Ectodermal cell (in vitro differentiated cells): Measurements from ENCODE around the gene SPATA19.

Experiments used
- H3K27ac ChIP-seq: 2 replicates; pipeline ENCODE4 v1.7.0; 2013; ENCODE audit warnings: mild to moderate bottlenecking, low read depth, low read length; ENCODE audit not compliant: insufficient read depth, poor library complexity, severe bottlenecking
- H3K27me3 ChIP-seq: 2 replicates; pipeline ENCODE4 v1.7.0; 2013; ENCODE audit warnings: mild to moderate bottlenecking, low read length; ENCODE audit not compliant: insufficient read depth, control insufficient read depth, poor library complexity, severe bottlenecking
- H3K36me3 ChIP-seq: one replicate; pipeline ENCODE4 v1.7.0; 2013; ENCODE audit warnings: low read length; ENCODE audit not compliant: control insufficient read depth, insufficient read depth
- H3K4me1 ChIP-seq: one replicate; pipeline ENCODE4 v1.7.0; 2013; ENCODE audit warnings: low read length; ENCODE audit not compliant: control insufficient read depth, insufficient read depth
- H3K4me3 ChIP-seq: 2 replicates; pipeline ENCODE4 v1.7.0; 2013; ENCODE audit warnings: low read depth, low read length, control low read depth; ENCODE audit not compliant: insufficient read depth
- H3K9me3 ChIP-seq: 2 replicates; pipeline ENCODE4 v1.7.0; 2013; ENCODE audit warnings: mild to moderate bottlenecking, low read length, moderate library complexity; ENCODE audit not compliant: control insufficient read depth
- WGBS, 2 experiments: methylation state at CpG; one replicate each; pipeline ENCODE4 v1.1.7; 2013; ENCODE audit warnings: missing lambda C conversion rate in 2 of 2; 5-methylcytosine and 5-hydroxymethylcytosine counted together

Gene SPATA19

DNA sequence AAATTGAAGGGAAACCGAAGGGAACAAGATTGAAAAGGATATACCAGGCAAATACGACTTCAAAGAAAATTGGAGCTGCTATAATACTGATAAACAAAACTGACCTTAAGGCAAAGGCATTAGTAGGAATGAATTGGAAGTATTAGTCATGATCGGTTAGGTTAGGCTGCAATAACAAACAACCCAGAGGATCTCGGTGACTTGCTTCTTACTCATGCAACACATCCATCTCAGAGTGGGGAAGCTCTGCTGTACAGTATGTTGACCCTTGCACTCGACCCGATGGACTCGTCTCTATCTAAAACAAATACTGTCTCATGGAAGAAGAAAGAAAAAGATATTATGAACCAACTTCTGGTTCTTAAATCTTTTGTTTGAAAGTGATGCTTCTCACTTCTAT, 42.3 kb downstream of the SPATA19 start:
- no peak overlapping the region for H3K4me3 ChIP-seq
- no peaks in the 10 kb centered on the region for H3K9me3 ChIP-seq
- H3K27me3 ChIP-seq = no peaks in the 10 kb centered on the region
- no peak overlapping the region for H3K27ac ChIP-seq
- 90 to 96% methylated on average over 7 of the region's 7 CpGs for WGBS, 2 experiments
- H3K36me3 ChIP-seq = no peaks in the 10 kb centered on the region
- H3K4me1 ChIP-seq = no peaks in the 10 kb centered on the region

DNA sequence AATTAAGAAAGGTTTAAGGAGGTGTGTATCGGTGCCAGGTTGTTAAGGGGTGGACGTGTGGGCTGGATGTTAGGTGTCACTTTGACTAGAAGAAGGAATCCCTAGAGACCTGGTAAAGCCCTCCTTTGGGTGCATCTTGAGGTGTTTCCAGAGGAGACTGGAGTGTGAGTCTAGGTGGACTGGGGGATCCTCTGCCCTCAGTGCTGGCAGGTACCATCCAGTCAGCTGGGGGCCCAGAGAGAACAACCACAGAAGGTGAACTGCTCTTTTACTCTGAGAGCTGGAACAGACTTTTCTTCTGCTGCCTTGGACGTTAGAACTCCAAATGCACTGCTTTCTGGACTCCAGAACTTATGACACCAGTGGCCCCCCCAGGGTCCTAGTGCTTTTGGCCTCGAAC, 44.0 kb downstream of the SPATA19 start:
- H3K27ac ChIP-seq = no peak overlapping the region
- no peak overlapping the region for H3K4me3 ChIP-seq
- H3K9me3 ChIP-seq = no peaks in the 10 kb centered on the region
- H3K36me3 ChIP-seq = no peaks in the 10 kb centered on the region
- no peaks in the 10 kb centered on the region for H3K27me3 ChIP-seq
- H3K4me1 ChIP-seq = peaks cover 3% of the 10 kb centered on the region
- WGBS, 2 experiments = 92 to 94% methylated on average over 4 of the region's 4 CpGs

DNA sequence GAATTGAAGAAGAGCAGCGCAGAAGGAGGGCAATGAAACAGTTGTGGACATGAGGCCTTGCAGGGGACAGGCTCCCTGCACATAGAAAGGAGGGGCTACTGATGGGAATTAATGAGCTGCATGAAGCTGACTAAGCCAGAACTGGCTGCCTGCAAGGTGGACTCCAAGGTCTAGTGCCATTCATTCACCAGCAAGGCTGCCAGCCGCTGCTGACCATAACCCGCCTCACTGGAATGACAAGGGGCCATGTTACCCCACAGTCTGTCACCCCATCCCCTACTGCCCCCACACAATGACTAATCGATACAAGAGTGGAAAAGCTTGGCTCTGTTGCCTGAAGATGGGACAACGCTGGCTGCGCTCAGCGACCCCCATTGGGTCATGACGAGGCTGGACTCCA, 44.6 kb downstream of the SPATA19 start:
- 94% methylated on average over 8 of the region's 8 CpGs for WGBS, 2 experiments
- H3K27me3 ChIP-seq = no peaks in the 10 kb centered on the region
- no peak overlapping the region for H3K4me3 ChIP-seq
- H3K4me1 ChIP-seq = peaks cover 3% of the 10 kb centered on the region
- H3K9me3 ChIP-seq = no peaks in the 10 kb centered on the region
- H3K27ac ChIP-seq = no peak overlapping the region
- H3K36me3 ChIP-seq = no peaks in the 10 kb centered on the region

DNA sequence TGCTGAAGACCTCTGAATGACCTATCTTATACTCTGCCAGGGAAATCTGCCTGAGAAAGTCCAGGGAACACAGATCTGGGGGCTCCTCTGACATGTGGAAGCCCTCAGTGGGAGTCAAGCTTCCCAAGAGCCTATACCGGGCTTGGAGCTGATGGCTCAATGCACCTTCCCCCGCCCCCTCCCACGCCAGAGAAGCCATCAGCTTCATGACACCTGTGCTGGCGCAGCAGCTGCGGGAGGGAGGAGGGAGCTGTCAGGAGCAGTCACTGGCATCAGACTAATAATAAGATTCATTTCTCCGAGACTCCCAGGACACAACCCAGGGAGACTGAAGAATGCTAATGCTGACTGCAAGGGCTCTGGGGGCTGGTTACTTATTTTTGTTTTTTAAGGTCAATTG, 47.8 kb downstream of the SPATA19 start:
- Histone ChIP-seq H3K27ac (no peak overlapping the region), H3K27me3 (no peaks in the 10 kb centered on the region), H3K36me3 (no peaks in the 10 kb centered on the region), H3K9me3 (no peaks in the 10 kb centered on the region), H3K4me1 (peaks cover 3% of the 10 kb centered on the region), H3K4me3 (no peak overlapping the region)
- 79 to 84% methylated on average over 6 of the region's 6 CpGs for WGBS, 2 experiments

DNA sequence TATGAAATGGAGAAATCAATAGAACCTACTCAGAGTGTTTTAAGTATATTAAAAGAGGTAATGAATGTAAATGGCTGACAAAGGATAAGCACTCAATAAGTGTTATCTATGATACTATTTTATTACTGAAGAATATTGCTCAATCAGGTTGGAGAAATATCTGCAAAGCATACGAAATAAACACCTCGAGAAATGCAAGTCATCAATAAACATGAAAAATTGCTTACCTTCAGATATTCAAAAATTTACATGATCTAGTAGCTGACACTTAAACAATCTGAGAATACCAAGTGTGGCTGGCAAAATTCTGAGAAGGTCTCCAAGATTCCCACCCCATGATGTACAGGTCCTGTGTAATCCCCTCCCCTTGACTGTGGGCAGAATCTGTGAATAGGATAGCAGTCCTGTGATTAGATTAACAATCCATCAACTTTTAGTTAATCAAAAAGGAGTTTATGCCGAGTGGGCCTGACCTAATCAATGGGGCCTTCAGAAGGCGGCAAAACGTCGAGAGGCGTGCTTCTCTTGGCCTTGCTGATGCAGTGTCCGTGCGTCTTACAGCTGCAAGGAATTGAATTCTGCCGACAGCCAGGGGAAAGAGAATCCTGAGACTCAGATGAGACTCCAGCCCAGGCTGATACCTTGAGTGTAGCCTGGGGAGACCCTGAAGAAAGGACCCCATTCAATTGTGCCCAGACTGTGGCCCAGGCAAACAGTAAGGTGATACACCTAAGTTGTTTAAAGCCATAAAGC, 49.1 kb downstream of the SPATA19 start:
- no peaks in the 10 kb centered on the region for H3K36me3 ChIP-seq
- H3K4me3 ChIP-seq = no peak overlapping the region
- no peaks in the 10 kb centered on the region for H3K27me3 ChIP-seq
- H3K9me3 ChIP-seq = no peaks in the 10 kb centered on the region
- WGBS, 2 experiments = 94 to 96% methylated on average over 10 of the region's 10 CpGs
- H3K4me1 ChIP-seq = peaks cover 3% of the 10 kb centered on the region
- H3K27ac ChIP-seq = no peak overlapping the region

DNA sequence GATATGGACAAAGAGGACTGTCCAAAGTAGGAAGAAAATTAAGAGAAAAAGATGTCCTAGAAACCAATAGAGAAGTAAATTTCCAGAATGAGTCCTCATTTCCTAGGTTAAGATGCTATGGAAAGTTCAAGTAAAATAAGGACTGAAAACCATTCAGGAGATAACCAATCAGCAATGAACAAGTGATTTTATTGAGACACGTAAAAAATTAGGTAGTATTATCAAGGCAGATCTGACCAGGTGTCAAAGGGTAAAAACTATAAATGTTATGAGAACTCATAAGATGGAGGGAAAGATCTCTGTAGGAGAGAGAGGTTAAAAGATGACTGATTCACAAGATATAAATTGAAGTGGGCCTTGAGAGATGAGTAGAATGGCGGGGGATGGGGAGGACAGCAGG, 50.2 kb downstream of the SPATA19 start:
- Histone ChIP-seq H3K36me3 (no peaks in the 10 kb centered on the region), H3K9me3 (no peaks in the 10 kb centered on the region), H3K4me1 (peaks cover 3% of the 10 kb centered on the region), H3K4me3 (no peak overlapping the region), H3K27ac (no peak overlapping the region), H3K27me3 (no peaks in the 10 kb centered on the region)
- 79 to 90% methylated on average over 2 of the region's 2 CpGs for WGBS, 2 experiments

DNA sequence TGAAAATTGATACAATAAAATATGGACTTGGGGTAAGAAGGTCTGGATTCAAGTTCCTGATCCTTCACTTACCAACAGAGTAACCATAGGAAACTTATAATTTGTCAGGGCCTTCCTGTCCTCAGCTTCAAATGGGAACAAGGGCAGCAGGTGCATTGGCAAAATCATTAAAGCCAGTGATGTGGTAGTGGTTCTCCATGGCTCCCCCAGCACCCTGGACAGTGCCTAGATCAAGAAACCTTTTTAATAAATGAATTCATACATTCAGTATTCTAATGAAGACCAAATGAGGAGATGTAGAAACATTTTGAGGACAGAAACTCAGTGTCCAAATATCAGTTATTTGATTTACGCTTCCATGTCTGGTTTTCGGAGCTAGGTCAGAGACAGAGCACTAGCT, 51.1 kb downstream of the SPATA19 start:
- Histone ChIP-seq H3K9me3 (no peaks in the 10 kb centered on the region), H3K27me3 (no peaks in the 10 kb centered on the region), H3K36me3 (no peaks in the 10 kb centered on the region), H3K4me3 (no peak overlapping the region), H3K4me1 (peaks cover 3% of the 10 kb centered on the region), H3K27ac (no peak overlapping the region)
- WGBS, 2 experiments = 85 to 90% methylated on average over 2 of the region's 2 CpGs

DNA sequence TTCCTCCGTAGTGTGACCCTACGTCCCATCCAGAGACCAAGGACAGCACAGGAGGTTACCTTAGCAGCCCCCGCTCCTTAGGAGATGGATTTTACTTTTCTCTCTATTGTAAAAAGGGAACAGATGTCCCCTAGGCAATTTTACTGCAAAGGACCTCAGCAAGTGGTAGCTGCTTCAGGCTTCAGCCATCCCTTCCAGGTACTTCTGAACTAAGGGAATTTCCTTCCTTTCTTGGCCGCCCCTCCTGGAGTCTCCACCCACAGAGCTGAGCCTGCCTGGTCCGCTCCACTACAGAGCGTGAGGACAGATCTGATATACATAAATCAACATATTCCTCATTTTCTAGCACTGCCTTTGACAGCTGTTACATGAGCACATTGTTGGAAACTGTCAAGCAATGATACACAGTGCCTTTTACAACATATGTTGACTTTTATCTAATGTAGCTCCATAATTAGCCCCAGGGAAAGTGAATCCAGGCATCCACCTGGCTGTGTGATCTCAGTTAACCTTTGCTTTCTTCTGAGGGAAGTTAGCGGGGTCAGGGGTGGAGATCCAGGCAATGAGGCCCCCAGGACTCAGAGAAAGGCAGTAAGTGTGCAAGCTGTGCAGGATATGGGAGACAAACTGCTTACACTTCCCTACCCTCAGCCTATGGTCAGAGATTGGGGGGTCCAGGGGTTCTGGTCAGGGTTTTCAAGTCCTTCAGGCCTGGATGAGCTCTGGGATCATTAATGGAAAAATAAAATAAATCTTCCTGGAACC, 51.9 kb downstream of the SPATA19 start:
- H3K27me3 ChIP-seq = peaks cover under 1% of the 10 kb centered on the region
- 91 to 93% methylated on average over 7 of the region's 7 CpGs for WGBS, 2 experiments

DNA sequence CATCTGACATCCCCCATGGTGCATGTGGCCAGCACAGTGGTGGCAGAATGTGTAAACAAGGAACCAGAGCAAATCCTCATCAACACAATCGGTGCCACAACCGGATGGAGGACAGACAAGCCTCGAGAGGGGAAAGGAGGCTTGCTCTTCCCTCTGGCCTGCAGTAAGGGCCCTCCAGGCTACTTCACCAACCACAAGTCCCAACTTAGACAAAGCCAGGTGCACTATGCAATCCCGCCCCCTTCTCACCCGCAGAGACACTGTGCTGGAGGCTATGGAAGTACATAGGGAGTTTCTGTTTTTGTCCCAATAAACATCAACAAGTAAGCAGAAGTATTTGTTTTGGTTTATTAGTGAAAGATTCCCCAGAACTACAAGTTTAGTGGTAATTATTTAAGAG, 54.3 kb downstream of the SPATA19 start:
- no peak overlapping the region for H3K27ac ChIP-seq
- no peak overlapping the region for H3K4me3 ChIP-seq
- no peaks in the 10 kb centered on the region for H3K36me3 ChIP-seq
- peaks cover 4% of the 10 kb centered on the region for H3K27me3 ChIP-seq
- H3K4me1 ChIP-seq = no peaks in the 10 kb centered on the region
- 91 to 95% methylated on average over 5 of the region's 5 CpGs for WGBS, 2 experiments
- H3K9me3 ChIP-seq = no peaks in the 10 kb centered on the region

More for the DNA sequence above, 51.9 kb downstream of the SPATA19 start:
- H3K9me3 ChIP-seq = no peaks in the 10 kb centered on the region
- no peak overlapping the region for H3K27ac ChIP-seq
- H3K36me3 ChIP-seq = no peaks in the 10 kb centered on the region
- H3K4me3 ChIP-seq = no peak overlapping the region
- H3K4me1 ChIP-seq = peaks cover 3% of the 10 kb centered on the region
